Esophagus (tissue), 2 donors: ENCODE measurements around the gene SLC6A18. TPM values are rescaled to one million over a fixed set of nuclear protein-coding genes. Genes with fewer than 3 reads are reported as not detected.
"Not testable (repeated sequence)": the region's sequence is repeated elsewhere in the genome, so short reads cannot be mapped to it uniquely, and the experiment has no call there.

ENCODE experiments used
- H3K27ac ChIP-seq, 2 donors: one replicate each; pipeline ENCODE4 v1.5.1; 2013; ENCODE audit warnings: low read depth in 2 of 2, mild to moderate bottlenecking in 2 of 2, inconsistent platforms in 1 of 2, low read length in 1 of 2, moderate library complexity in 1 of 2
- H3K27me3 ChIP-seq, 2 donors: one replicate each; pipeline ENCODE4 v1.6.1; 2013; ENCODE audit warnings: low read length in 2 of 2, control low read depth in 1 of 2, mild to moderate bottlenecking in 1 of 2; ENCODE audit not compliant: insufficient read depth in 2 of 2, control insufficient read depth in 1 of 2
- H3K36me3 ChIP-seq, 2 donors: one replicate each; pipeline ENCODE4 v1.6.1; 2013; ENCODE audit warnings: low read length in 1 of 2; ENCODE audit not compliant: control insufficient read depth in 2 of 2, insufficient read depth in 2 of 2
- H3K4me1 ChIP-seq, 2 donors: one replicate each; pipeline ENCODE4 v1.6.1; 2013; ENCODE audit warnings: low read length in 1 of 2; ENCODE audit not compliant: control insufficient read depth in 2 of 2, insufficient read depth in 2 of 2
- H3K4me3 ChIP-seq, 2 donors: one replicate each; pipeline ENCODE4 v1.5.1; 2013; ENCODE audit warnings: low read length in 2 of 2, mild to moderate bottlenecking in 2 of 2, low read depth in 1 of 2, moderate library complexity in 1 of 2
- H3K9me3 ChIP-seq, 2 donors: one replicate each; pipeline ENCODE4 v1.6.1; 2013; ENCODE audit warnings: mild to moderate bottlenecking in 2 of 2, low read depth in 1 of 2, low read length in 1 of 2, moderate library complexity in 1 of 2; ENCODE audit not compliant: control insufficient read depth in 2 of 2, insufficient read depth in 1 of 2
- WGBS, 2 donors: extraction: QIAGEN DNeasy Blood & Tissue Kit; methylation state at CpG; one replicate each; pipeline ENCODE4 v1.1.7; 2013; 5-methylcytosine and 5-hydroxymethylcytosine counted together
- polyA plus RNA-seq, 2 donors: library from polyadenylated mRNA; stranded (reverse); fragments of 200-250 nt; gene quantifications; one replicate each; pipeline ENCODE4 v1.2.3, GENCODE V29; 2013
- donor health status: healthy with polysubstance abuse.
- donor health status: Bipolar disorder and iron deficiency.

The SLC6A18 gene
- polyA plus RNA-seq, 2 donors, result not detected

- H3K36me3 ChIP-seq, H3K27ac ChIP-seq, H3K4me1 ChIP-seq, H3K9me3 ChIP-seq, H3K4me3 ChIP-seq, H3K27me3 ChIP-seq: not testable (repeated sequence)
- 93 to 94% methylated on average over 40 of the region's 40 CpGs for WGBS, 2 donors
Measured at GRCh38 chr5:1282993-1283728, 58.0 kb downstream of the SLC6A18 start.

GRCh38 chr5:1283729-1284041 is 58.5 kb downstream of the SLC6A18 start:
- H3K4me1 ChIP-seq, H3K36me3 ChIP-seq, H3K4me3 ChIP-seq, H3K27ac ChIP-seq, H3K27me3 ChIP-seq, H3K9me3 ChIP-seq: not testable (repeated sequence)
- 90 to 91% methylated on average over 16 of the region's 16 CpGs for WGBS, 2 donors

GRCh38 chr5:1284336-1284970 is 59.3 kb downstream of the SLC6A18 start:
- H3K36me3 ChIP-seq, H3K27ac ChIP-seq, H3K9me3 ChIP-seq, H3K4me1 ChIP-seq, H3K27me3 ChIP-seq, H3K4me3 ChIP-seq: not testable (repeated sequence)
- 87 to 90% methylated on average over 27 of the region's 27 CpGs for WGBS, 2 donors

GRCh38 chr5:1285141-1285540 is 60.0 kb downstream of the SLC6A18 start:
- no peak overlapping the region for H3K27ac ChIP-seq
- H3K36me3 ChIP-seq, result no peaks in the 10 kb centered on the region
- no peak overlapping the region for H3K4me3 ChIP-seq
- peaks cover 0 to 8% of the 10 kb centered on the region in 2 donors for H3K9me3 ChIP-seq
- 91 to 93% methylated on average over 10 to 12 of the region's 12 CpGs for WGBS, 2 donors
- no peaks in the 10 kb centered on the region for H3K27me3 ChIP-seq
- no peaks in the 10 kb centered on the region for H3K4me1 ChIP-seq

GRCh38 chr5:1285883-1286291 is 60.7 kb downstream of the SLC6A18 start:
- H3K27me3 ChIP-seq, result no peaks in the 10 kb centered on the region
- H3K27ac ChIP-seq, result no peak overlapping the region
- H3K9me3 ChIP-seq, result peaks cover 0 to 8% of the 10 kb centered on the region in 2 donors
- 95% methylated on average over 25 of the region's 25 CpGs for WGBS, 2 donors
- no peaks in the 10 kb centered on the region for H3K36me3 ChIP-seq
- no peak overlapping the region for H3K4me3 ChIP-seq
- no peaks in the 10 kb centered on the region for H3K4me1 ChIP-seq

GRCh38 chr5:1288439-1289335 is 63.5 kb downstream of the SLC6A18 start:
- 93 to 94% methylated on average over 37 of the region's 37 CpGs for WGBS, 2 donors

GRCh38 chr5:1289559-1289958 is 64.4 kb downstream of the SLC6A18 start:
- H3K36me3 ChIP-seq, H3K4me3 ChIP-seq, H3K27me3 ChIP-seq, H3K9me3 ChIP-seq, H3K4me1 ChIP-seq, H3K27ac ChIP-seq: not testable (repeated sequence)
- 94 to 96% methylated on average over 20 to 27 of the region's 32 CpGs for WGBS, 2 donors

More at GRCh38 chr5:1288439-1289335, 63.5 kb downstream of the SLC6A18 start:
- no peak overlapping the region for H3K27ac ChIP-seq
- no peaks in the 10 kb centered on the region for H3K4me1 ChIP-seq
- H3K9me3 ChIP-seq, result peaks cover 0 to 8% of the 10 kb centered on the region in 2 donors
- H3K36me3 ChIP-seq, result no peaks in the 10 kb centered on the region
- H3K27me3 ChIP-seq, result no peaks in the 10 kb centered on the region
- no peak overlapping the region for H3K4me3 ChIP-seq

- not testable (repeated sequence) for H3K9me3 ChIP-seq, H3K36me3 ChIP-seq, H3K4me3 ChIP-seq, H3K27me3 ChIP-seq, H3K4me1 ChIP-seq, H3K27ac ChIP-seq
- WGBS, 2 donors, result 79 to 84% methylated on average over 21 to 24 of the region's 24 CpGs
Measured at GRCh38 chr5:1290956-1291355, 65.8 kb downstream of the SLC6A18 start.

GRCh38 chr5:1291611-1292080 is 66.5 kb downstream of the SLC6A18 start:
- Histone ChIP-seq H3K36me3 (no peaks in the 10 kb centered on the region), H3K4me1 (peaks cover 4 to 7% of the 10 kb centered on the region in 2 donors), H3K4me3 (no peak overlapping the region), H3K9me3 (peaks cover 0 to 8% of the 10 kb centered on the region in 2 donors), H3K27ac (no peak overlapping the region), H3K27me3 (peaks cover 0 to 11% of the 10 kb centered on the region in 2 donors)
- WGBS, 2 donors, result 65 to 76% methylated on average over 24 of the region's 24 CpGs
